ENCODE results near the gene HNRNPA1.
"Not testable (repeated sequence)": the region's sequence is repeated elsewhere in the genome, so short reads cannot be mapped to it uniquely, and the experiment has no call there.

HNRNPA1 gene

DNA sequence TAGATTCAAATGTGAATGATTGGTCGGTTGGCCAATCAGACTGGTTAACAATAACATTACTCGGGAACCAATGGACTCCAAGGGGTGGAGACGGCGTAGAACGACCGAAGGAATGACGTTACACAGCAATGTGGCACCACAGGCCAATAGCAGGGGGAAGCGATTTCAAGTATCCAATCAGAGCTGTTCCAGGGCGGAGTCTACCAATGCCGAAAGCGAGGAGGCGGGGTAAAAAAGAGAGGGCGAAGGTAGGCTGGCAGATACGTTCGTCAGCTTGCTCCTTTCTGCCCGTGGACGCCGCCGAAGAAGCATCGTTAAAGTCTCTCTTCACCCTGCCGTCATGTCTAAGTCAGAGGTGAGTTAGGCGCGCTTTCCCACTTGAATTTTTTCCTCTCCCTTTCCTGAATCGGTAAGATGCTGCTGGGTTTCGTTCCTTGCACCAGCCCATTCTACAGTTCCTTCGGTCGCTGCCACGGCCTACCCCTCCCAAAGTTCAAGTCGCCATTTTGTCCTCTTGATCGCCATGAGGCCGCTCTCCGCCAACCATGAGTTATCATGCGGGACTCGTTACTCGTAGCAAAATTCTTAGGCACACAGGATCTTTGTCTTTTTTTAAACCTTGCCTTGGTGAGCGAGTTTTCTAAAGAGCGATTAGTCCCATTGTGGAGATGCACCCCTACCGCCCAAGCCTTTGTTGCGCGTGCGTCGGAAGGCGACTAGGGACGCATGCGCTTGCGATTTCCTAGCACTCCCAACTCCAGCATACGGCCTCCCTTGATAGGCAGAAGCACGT, at the start of gene HNRNPA1:
HNRNPA1 (plus strand) TSS at position 259 of the 793 bp plus-strand sequence; CDS start at position 341, 82 bp downstream.
- peak; percentile 97 for DNase-seq

DNA sequence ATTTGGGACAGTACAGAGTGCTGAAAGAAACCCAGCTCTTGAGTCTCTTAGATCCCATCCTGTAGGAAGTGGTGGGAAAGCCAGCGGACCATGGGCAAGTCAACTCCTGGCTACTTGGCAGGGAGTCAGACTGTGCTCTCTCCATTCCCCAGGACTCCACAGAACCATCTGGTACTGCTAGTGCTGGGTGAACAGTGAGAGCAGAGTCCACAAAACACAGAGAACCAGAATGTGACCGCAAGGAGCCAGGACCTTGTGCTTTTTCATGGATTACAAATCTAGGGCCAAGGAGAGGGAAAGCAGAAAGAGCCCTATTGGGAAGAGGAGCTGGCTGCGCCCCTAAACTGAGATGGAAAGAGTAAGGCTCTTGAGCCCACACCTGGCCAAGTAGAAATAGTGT, 49.3 kb upstream of the HNRNPA1 start:
- DNase-seq, result not testable (repeated sequence)

DNA sequence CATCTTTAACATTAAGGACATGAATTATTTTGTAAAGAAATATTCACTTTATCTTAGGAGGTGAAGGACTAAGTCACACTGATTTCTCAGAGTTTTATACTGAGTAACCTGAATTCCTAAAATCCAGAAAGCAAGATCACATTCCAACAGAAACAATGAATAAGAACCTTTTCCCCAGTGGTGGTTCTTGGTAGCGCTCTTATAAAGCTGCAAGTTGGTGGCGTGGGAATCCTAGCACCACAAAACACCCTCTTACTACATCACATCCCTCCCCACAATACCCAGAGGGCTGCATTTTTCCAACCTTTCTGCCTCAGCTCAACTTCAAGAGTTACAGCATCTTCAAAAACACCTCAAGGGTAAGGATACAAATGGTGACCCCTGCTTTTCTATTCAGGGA, 47.7 kb upstream of the HNRNPA1 start:
- no peak for DNase-seq

DNA sequence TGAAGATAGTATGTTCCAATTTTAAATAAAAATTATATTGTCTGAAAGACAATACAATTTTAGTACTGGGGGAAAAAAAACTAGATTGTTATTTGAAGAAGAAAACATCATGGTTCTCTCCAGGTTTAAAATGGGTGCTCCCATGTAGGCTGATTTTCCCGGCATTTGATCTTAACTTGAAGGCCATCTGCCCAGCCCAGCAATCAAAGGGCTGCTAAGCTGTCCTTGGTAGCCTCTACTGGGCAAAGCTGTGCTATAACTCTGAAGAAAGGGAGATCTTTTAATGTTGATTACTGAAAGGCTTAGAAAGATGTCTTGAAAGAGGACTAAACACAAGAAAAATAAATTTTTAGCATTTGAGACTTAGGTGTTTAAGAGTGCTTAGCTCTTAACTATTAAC, 42.0 kb upstream of the HNRNPA1 start:
- no peak for DNase-seq

DNA sequence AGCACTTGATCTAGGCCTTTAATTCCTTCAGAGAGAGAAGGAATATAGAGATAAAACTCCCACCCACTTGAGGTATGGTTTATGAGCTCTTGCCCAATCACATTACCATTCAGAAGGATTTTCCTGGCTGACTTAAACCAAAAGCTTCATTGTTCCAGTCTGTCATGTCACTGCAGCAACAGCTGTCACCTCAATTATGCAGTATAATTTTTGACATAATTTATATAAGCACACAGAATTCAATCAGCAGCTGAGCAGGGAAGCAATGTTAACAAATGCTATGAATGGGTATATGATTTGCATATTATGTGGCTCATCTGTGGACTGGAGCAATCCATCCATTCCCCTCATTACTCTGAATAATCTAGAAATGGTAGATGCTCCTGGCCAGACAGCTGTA, 40.9 kb upstream of the HNRNPA1 start:
- no peak for DNase-seq

DNA sequence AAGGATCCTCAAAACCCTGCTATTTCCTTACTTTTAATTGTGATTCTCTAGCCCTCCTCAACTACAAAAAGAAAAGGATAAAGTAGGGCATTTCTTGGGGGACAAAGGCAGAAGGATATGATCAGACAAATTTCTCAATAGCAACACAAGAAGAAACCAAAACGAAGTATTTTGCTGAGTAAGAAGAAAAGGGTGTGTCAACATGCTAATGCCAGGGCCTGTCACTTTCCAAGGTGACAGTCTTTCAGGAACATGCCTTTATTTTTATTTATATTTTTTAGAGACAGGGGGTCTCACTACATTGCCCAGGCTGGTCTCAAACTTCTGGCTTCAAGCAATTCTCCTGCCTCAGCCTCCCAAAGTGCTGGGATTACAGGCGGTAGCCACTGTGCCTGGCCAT, 40.4 kb upstream of the HNRNPA1 start:
- DNase-seq, result no peak

DNA sequence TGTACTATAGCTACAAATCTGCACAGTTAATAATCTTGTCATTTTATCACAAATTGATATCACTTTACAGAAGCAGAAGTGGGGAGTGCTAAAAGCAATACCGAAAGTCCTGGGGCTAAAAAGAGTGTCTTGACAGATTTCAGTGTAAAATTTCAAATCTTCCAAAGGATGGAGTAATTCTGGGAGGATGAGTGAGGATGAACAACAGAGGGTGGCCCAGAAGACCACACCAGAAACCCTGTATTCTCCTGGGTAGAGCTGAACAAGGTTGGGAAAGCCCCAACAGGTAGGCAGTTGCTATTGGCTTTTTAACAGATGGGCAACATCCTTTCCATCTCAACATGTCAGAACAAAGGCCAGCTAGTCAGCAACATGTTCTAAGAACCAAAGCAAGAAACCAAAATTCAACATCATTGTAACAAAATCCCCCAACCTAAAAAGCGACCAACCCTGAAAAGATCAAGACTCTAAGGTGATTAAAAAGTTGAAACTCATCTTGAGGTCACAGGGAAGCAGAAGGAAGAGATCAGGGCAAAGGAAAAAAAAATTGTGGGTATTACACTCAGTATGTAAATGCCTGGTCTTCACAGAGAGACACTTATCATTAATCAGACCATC, 39.4 kb upstream of the HNRNPA1 start:
- no peak for DNase-seq

DNA sequence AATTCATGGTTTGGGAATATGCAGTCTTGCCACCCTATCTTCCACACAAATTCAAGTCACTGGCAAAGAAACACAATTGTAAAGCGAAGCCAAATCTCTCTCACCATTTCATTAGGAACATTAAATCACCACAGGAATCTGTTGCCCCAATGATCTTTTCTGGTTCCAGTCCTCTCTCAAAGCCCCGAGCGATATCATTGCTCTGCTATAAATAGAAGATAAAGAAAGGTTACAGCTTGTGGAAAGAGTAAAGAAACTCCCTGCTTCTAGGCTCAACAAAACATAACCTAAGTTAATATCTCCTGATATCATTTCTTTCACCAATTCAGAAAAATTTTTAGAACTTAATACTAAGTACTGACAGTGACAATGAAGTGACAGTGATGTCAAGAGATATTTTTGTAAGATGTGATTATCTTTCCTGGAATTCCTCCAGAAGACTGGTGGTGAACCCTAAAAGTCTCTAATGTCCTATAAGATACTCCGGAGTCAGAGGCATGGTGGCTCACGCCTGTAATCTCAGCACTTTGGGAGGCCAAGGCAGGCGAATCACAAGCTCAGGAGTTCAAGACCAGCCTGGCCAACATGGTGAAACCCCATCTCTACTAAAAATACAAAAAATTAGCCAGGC, 34.4 kb upstream of the HNRNPA1 start:
- no peak for DNase-seq

DNA sequence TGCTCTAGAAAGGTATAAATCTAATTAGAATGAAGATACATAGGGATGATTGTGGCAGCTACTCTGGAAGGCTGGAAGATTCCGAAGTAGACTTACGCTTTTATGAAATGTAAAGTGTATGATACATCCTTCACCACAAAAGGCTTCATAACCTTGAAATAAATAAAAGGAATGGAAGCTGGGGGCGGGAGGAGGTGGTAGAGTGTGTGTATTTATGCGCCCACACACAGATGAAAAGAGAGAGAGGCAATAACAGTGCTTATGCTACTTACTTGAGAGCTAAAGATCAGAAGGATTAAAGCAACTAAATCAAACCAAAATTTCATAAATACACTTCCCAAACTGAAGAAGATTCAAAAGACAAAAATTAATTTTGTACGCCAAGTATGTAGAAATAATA, 31.0 kb upstream of the HNRNPA1 start:
- no peak for DNase-seq

DNA sequence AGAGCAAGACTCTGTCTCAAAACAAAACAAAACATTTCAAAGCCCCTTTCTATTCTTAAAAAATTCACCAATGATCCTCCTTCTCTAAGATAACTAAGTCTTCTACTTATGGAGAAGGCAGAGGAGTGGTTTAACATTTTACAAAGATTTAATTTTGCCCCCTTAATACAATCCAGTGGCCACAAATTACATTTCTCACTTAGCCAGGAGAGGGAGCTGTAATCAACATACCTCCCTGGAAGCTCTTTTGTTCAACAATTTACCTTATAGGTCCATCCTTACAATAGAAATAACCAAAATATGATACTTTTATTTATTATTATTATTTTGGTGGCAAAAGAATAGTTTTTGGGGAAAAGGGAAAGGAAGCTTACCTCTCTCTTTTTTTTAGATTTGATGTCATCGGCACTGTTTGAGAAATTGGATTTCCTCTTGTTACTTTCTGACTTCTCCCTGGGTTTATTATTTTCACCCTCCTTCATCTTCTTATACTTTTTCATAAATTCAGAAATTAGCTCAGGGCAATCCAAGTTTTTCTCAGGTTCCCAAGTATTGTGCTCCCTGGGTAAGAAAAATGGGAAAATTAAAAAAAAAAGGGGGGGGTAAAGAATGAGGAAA, 28.8 kb upstream of the HNRNPA1 start:
- DNase-seq, result peak; percentile 16

DNA sequence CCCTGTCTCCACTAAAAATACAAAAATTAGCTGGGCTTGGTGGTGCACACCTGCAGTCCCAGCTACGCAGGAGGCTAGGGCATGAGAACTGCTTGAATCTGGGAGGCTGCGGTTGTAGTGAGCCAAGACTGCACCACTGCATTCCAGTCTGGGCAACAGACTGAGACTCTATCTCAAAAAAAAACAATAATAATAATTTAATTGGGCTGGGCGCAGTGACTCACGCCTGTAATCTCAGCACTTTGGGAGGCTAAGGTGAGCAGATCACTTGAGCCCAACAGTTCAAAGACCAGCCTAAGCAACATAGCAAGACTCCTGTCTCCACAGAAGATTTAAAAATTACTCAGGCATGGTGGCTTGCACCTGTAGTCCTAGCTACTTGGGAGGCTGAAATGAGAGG, 27.3 kb upstream of the HNRNPA1 start:
- DNase-seq, result no peak

DNA sequence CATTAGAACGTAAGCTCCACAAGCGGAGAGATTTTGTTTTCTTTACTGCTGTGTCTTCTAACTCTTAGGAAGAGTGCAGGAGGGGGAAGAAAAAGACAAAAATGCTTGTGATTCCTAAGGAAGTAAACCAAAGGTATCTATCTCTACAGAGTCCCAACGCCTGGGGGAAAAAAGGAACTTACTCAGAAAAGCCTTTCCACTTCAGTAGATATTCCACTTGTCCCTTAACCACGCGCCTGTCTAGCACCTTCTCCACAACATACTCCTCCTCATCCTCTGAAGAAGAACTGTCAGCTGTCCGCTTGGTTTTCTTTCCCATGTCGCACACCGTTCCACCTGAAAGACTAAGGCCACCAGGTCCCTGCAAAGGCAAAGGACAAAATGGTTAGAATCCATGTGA, 23.2 kb upstream of the HNRNPA1 start:
- no peak for DNase-seq

DNA sequence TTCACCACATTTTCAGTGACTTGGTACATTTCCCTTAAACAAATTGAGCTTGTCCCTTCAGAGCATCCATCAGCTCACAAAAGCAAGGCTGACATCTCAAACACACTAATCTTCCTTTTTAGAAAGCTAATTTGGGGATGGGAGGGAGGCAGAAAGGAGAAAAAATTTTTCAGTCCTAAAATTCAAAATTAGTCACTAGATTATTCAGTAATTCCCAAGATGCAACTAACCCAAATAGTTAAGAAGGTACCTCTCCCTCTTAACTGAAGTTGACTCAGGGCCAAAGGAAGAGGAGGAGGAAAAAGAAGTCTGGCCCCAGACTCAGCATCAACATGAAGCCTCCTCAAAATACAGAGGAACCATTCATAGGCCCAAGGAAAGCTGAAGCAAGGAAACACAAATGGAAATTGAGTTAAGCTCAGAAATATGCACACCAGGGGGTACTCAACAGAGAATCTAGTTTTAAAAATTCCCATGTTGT, 22.3 kb upstream of the HNRNPA1 start:
- no peak for DNase-seq

DNA sequence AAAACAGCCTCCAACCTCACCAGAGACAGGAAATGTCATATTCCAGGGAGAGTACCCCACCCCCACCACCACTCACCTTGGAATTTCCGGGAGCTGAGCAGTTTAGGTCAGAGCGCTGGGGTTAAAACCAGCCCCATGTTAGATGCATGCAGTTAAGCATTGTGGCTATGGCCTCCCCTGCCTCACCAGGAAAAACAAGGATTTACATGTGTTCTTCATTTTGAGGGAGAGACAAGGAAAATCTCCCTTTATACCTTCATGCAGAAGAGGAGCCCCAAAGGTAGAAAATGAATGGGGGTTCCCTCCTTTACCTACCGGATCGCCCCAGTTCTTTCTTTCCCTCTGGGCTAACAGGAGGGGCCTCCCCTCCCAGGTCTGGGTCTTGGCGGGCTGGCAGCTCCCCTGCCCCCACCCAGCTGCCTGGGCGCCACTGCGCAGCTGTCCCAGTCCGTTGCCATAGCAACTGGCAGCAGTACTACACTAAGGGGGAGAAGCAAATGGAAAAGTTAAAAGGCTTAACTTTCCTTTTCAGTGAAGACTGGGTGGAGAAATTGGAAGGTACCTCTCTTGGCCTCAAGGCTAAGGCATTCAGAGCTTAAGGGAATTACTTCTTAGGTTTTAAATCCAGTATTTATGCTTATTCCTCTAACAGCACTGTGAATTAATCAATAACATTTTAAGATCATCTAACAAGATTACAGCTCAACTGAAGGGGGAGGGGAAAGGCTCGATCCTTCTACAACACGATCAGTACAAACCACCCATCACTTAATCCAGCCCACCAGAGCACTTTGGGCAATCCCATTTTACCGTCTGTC, 21.1 kb upstream of the HNRNPA1 start:
- DNase-seq, result peak; percentile 44

DNA sequence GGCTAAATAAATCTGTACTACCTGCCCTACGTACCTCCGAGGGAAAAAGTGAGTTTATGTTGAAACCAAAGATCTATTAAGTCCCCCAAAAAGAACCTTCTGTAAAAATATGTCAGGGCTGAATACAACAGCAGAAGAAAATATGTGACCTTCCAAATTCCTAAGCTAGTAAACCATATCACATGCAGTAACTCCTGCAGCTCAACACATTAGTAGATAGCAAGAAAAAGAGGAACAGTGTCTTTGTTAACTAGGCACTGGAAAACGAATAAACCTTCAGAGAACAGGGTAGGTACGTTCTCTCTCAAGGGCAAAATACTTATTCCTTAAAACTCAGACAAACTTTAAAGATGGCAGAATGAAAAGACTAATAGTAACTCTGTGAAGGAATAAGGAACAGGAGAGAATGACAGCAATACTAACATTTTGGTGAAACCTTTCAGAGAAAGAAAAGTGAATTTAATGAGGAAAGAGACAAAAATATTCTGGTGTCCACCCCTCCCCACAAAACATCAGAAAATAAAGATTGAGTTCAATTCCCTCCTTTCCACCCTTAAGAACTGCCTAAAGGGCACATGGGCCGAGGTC, 18.6 kb upstream of the HNRNPA1 start:
- DNase-seq, result no peak

DNA sequence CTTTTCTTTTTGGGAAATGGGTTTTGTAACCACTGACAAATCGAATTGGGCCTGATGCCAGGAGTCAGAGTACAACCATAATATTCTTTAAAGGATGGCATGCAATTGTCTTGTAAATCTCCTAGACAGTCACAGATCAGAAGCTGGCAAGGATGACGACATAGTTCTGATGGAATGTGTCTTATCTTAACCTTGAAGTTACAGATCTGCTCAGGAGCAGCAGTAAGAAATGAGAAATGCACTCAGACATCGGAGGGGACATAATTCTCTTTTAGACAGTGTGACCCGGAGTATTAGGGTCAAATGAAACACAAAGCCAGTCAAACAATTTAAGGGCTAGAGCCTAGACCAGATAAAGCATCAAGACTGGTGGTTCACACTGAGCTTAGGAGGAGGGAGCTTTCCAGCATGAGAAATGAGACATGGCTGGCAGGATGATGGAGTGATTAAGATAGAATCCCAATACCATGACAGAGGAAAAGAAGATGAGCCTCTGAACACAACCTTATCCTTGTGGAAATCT, 18.1 kb upstream of the HNRNPA1 start:
- no peak for DNase-seq

DNA sequence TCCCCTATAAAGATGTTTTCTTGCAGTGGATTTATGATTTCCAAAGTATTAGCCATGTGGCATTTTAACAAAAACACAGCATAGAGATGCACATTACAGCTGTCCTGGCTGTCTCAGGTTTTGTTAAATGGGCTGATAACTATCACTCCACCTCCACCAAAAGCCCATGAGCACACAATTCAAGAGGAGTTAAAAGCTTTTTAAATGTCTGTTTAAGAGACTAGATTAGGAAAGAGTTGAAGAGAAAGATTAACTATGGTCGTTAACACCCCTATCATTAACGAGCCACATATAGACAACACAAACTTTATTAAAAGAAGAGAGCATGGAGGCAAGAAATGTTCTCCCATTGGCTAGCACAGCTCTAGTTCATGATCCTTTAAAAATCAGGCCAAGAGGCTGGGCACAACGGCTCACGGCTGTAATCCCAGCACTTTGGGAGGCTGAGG, 15.1 kb upstream of the HNRNPA1 start:
- DNase-seq, result no peak

DNA sequence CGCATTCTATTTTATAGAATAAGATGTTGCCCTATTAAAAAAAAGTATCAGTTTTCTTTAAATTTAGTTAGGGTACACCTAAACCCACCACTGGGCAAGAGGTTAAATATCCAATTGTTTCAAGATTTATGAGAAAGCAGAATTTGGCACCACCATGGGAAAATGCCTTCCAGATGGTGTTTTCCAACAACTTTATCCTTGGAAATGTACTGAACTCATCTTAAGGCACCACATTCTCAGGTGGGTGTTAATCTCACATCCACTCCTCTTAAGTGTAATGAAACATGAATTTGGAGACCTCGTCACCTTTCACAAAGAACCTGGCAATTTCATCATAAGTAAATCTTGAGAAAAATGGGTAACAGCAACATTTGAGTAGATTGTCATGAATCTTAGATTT, 13.7 kb upstream of the HNRNPA1 start:
- no peak for DNase-seq

DNA sequence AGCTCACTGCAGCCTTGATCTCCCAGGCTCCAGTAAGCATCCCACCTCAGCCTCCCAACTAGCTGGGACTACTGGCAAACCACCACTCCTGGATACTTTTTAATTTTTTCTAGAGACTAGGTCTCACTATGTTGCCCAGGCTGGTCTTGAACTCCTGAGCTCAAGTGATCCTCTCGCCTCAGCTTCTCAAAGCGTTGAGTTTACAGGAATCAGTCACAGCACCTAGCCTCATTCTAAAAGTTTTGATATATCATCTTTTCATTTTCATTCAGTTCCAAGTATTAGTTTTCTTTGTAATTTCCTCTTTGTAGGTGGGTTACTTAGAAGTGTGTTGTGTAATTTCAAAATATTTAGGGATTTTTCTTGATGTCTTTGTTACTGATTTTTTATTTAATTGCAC, 10.2 kb upstream of the HNRNPA1 start:
- no peak for DNase-seq

DNA sequence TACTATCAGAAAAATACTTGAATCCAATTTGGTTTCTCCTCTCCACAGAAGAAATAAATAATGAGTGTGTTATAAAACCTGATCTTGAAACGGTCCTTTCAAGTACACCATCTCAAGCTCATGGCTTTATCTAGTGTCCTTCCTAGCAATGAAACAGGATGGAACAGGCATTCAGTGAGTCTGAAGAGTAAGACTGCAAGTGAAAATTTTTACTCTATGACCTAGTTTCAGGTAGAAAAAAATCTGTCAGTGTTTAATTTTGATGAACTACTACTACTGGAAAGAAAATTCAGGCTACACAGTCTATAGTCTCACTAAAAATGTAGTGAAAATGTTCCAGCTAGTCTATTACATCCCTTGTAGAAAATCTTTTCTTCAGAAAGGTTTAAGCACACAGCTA, 8.3 kb upstream of the HNRNPA1 start:
- DNase-seq, result no peak

DNA sequence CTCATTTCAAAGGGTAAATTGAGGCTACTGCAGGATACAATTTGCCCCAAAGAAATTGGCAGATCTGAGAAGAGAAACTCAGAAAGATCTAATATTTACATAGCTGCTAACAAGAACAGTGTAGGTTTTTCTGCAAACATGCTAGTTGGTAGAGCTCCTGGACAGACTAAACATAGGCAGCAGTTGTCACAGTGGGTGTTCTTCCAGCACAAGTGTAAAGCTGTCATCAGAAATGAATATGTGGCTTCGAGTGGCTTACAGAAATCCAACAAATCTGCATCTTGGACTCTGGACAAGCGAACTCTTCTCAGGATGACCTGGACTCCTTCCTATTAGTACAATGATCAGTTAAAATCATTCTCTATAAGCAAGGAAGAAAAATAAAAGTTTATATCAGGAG, 6.5 kb upstream of the HNRNPA1 start:
- DNase-seq, result no peak

DNA sequence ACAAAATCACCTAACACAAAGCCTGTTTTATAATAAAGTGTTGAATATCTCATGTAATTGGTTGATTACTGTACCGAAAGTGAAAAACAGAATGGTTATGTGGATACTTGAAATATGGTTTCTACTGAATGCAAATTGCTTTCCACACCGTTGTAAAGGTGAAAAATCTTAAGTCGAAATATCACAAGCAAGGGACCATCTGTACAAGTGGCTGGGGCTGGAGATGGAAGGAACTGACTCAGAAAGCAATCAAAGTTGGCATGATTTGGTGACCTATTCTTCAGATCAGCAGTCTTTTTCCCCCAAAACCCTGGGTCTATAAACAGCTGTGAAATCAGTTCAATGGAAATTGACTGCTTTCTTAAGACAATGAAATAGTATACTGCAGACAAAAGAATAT, 4.2 kb upstream of the HNRNPA1 start:
- no peak for DNase-seq
